Measurements from ENCODE around the gene MC3R. TPM values are rescaled to one million over a fixed set of nuclear protein-coding genes. Genes with fewer than 3 reads are reported as not detected.

Gene MC3R
- total RNA-seq, 1 experiment from 2014 or later, result not detected

DNA sequence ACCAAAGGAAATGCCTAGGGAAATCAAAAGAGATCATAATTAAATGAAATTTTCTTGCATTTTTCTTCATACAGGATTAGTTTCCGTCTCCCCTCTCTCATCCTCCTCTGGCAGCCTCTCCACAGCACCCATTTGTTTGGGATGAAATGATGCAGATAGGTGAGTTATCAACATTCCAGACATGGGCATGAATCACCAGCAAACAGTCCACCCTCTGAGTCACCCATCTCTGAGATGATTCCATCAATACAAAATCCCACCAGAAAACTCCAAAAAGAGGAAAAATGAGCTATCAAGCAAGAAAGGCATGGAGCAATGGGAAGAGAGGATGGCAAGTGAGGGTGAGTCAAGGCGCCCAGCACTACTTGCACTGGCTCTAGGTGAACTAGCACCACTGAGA lies 11.4 kb downstream of the MC3R start:
- TF ChIP-seq CTCF (conservative IDR thresholded peaks at IDR 0.05), result no peak
- Histone ChIP-seq H2BK12ac (ENCODE audit: insufficient read length, low read depth, low read length) (no peak overlapping the region), H4K8ac (replicated peaks; ENCODE audit: insufficient read length, low read depth, low read length) (no peak overlapping the region), H3K79me1 (ENCODE audit: insufficient read depth, low read depth, low read length, poor library complexity, severe bottlenecking) (no peaks in the 10 kb centered on the region), H3K9ac (ENCODE audit: extremely low read depth, insufficient read length, low read length) (no peak overlapping the region), H4K91ac (ENCODE audit: insufficient read length, low read depth, low read length) (no peak overlapping the region), H3T11ph (ENCODE audit: low read length) (no peak overlapping the region), H2BK20ac (ENCODE audit: low read depth, low read length, poor library complexity, severe bottlenecking) (no peak overlapping the region), H3K23me2 (ENCODE audit: insufficient read length, low read depth, low read length, poor library complexity, severe bottlenecking) (no peaks in the 10 kb centered on the region), H4K5ac (ENCODE audit: insufficient read length, low read depth, low read length) (no peak overlapping the region), H3K23ac (ENCODE audit: insufficient read length, low read depth, low read length) (no peak overlapping the region), H3K4me1 (ENCODE audit: insufficient read depth, low read length) (no peaks in the 10 kb centered on the region), H2BK5ac (ENCODE audit: insufficient read length, low read length) (no peak overlapping the region), H3K4me2 (ENCODE audit: insufficient read depth, insufficient read length, low read length) (no peak overlapping the region), H2BK15ac (ENCODE audit: low read depth, low read length) (no peak overlapping the region), H3K4ac (ENCODE audit: low read depth, low read length) (no peak overlapping the region), H3K27me3 (ENCODE audit: insufficient read depth, low read length) (no peaks in the 10 kb centered on the region), H3K14ac (ENCODE audit: insufficient read depth, low read length) (no peak overlapping the region), H3K56ac (ENCODE audit: insufficient read length, low read depth, low read length) (no peak overlapping the region), H3K27ac (ENCODE audit: insufficient read length, low read depth, low read length) (no peak overlapping the region), H3K79me2 (ENCODE audit: insufficient read depth, low read length) (no peaks in the 10 kb centered on the region), H2AFZ (ENCODE audit: low read length) (no peak overlapping the region), H3K18ac (ENCODE audit: insufficient read length, low read depth, low read length) (no peak overlapping the region), H2BK120ac (ENCODE audit: low read depth, low read length, poor library complexity, severe bottlenecking) (no peak overlapping the region), H2AK5ac (ENCODE audit: insufficient read length, low read length) (no peak overlapping the region), H3K9me3 (ENCODE audit: control insufficient read depth, low read depth, low read length) (peaks cover 93% of the 10 kb centered on the region), H4K20me1 (ENCODE audit: control insufficient read depth, insufficient read depth, insufficient read length) (no peaks in the 10 kb centered on the region)
- Mint-ChIP-seq H3K4me1 (no peaks in the 10 kb centered on the region), H3K27ac (no peak overlapping the region), H3K4me3 (no peak overlapping the region), H3K27me3 (ENCODE audit: low read depth) (peaks cover 8% of the 10 kb centered on the region), H3K36me3 (ENCODE audit: insufficient read depth in 1 of 3, low read depth in 3 of 3) (peaks cover 4 to 36% (median 13%) of the 10 kb centered on the region in 3 experiments; a peak in 6 of 7 replicates), H3K9me3 (peaks cover 90 to 95% of the 10 kb centered on the region in 2 experiments)
- WGBS (ENCODE audit: extremely low coverage, insufficient read length, low lambda C conversion rate), result no CpG with 5 or more reads among the region's 2 CpGs
- no peak for DNase-seq

Data from H9 (cell line).